Skeletal muscle tissue (tissue), 4 donors: ENCODE measurements around the gene CNPY2. TPM values are rescaled to one million over a fixed set of nuclear protein-coding genes. Genes with fewer than 3 reads are reported as not detected.
A peak's percentile ranks its signal among the peaks of the same experiment; 100 is the strongest.
"Not testable (repeated sequence)": the region's sequence is repeated elsewhere in the genome, so short reads cannot be mapped to it uniquely, and the experiment has no call there.

ENCODE experiments used
- H3K27ac ChIP-seq: one replicate; pipeline ENCODE4 v1.7.0; 2013; ENCODE audit warnings: mild to moderate bottlenecking, low read depth, low read length, inconsistent platforms
- H3K27me3 ChIP-seq, 3 donors: one replicate each; pipeline ENCODE4 v1.7.0; 2013; ENCODE audit warnings: low read length in 3 of 3; ENCODE audit not compliant: control insufficient read depth in 3 of 3, insufficient read depth in 3 of 3
- H3K36me3 ChIP-seq, 3 donors: one replicate each; pipeline ENCODE4 v1.7.0; 2013; ENCODE audit warnings: low read length in 3 of 3; ENCODE audit not compliant: control insufficient read depth in 3 of 3, insufficient read depth in 3 of 3
- H3K4me1 ChIP-seq, 3 donors: one replicate each; pipeline ENCODE4 v1.7.0; 2013; ENCODE audit warnings: low read length in 3 of 3, mild to moderate bottlenecking in 3 of 3; ENCODE audit not compliant: control insufficient read depth in 3 of 3, insufficient read depth in 3 of 3
- H3K4me3 ChIP-seq, 3 donors: one replicate each; pipeline ENCODE4 v1.7.0; 2013; ENCODE audit warnings: low read length in 3 of 3
- H3K9ac ChIP-seq, 3 donors: one replicate each; pipeline ENCODE4 v1.7.0; 2013; ENCODE audit warnings: low read length in 3 of 3, mild to moderate bottlenecking in 3 of 3, moderate library complexity in 2 of 3, low read depth in 1 of 3
- H3K9me3 ChIP-seq, 3 donors: one replicate each; pipeline ENCODE4 v1.7.0; 2013; ENCODE audit warnings: low read length in 3 of 3; ENCODE audit not compliant: control insufficient read depth in 3 of 3
- total RNA-seq: library from RNA; depleted of rRNA; stranded (reverse); fragments of >200 nt; gene quantifications from one replicate; pipeline ENCODE4 v1.2.3, GENCODE V29; 2014
- donor health status: Osteomylitis.

The CNPY2 gene
- total RNA-seq, 1 donor from 2014 or later, result 25.1 TPM

DNA sequence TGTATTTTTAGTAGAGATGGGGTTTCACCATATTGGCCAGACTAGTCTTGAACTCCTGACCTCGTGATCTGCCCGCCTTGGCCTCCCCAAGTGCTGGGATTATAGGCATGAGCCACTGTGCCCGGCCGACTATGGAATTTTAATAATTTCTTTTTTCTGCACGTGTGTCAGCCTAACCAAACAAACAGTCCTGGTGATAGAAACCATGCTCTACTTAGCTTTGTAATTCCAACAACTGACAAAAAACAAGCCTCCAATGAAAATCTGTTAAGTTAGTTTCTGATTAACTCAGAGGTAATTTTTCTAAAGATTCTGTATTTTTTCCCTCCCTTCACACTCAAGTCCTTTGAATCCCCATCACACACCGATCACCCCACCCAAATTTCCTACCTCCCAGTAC is 33.8 kb downstream of the CNPY2 start:
- Histone ChIP-seq H3K9me3 (no peaks in the 10 kb centered on the region), H3K27me3 (no peaks in the 10 kb centered on the region), H3K4me3 (no peak overlapping the region), H3K4me1 (peaks cover 6 to 8% (median 8%) of the 10 kb centered on the region in 3 donors), H3K27ac (no peak overlapping the region), H3K36me3 (peaks cover 49 to 68% (median 63%) of the 10 kb centered on the region in 3 donors), H3K9ac (no peak overlapping the region)

DNA sequence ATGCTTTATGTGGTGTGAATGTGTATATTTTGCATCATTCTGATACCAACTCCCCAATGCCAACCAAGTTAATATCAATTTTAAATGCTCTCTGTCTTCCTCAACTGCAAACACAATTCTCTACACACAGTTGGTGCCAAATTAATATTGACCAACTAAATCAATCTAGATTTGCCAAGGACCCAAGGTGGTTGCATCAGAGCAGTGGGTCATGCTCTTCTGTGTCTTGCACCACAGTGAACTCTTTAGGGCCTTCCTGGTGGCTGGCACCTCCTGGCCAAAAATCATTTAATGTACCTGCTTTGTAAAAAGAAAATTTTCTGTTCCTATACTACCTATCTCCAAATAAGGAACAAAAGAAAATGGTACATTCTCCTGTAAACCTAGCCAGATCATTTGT is 34.9 kb downstream of the CNPY2 start:
- Histone ChIP-seq H3K27me3 (no peaks in the 10 kb centered on the region), H3K36me3 (peaks cover 55 to 67% (median 63%) of the 10 kb centered on the region in 3 donors), H3K4me1 (peaks cover 0 to under 1% (median 0%) of the 10 kb centered on the region in 3 donors), H3K4me3 (no peak overlapping the region), H3K9ac (no peak overlapping the region), H3K9me3 (no peaks in the 10 kb centered on the region), H3K27ac (no peak overlapping the region)

DNA sequence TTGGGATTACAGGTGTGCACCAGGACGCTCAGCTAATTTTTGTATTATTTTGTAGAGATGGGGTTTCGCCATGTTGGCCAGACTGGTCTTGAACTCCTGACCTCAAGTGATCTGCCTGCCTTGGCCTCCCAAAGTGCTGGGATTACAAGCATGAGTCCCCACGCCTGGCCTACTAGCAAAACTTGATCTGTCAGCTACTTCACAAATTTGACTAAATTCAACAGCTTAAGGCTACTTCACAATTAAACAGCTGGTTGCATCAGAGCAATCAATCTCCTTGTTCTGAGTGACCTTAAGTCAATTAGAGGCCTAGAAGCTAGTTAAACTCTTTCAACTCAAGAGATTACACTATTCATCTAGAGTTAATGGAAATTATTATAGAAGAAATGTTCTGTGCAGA is 36.9 kb downstream of the CNPY2 start:
- Histone ChIP-seq H3K27ac (no peak overlapping the region), H3K4me3 (no peak overlapping the region), H3K27me3 (no peaks in the 10 kb centered on the region), H3K9me3 (no peaks in the 10 kb centered on the region), H3K9ac (no peak overlapping the region), H3K4me1 (no peaks in the 10 kb centered on the region), H3K36me3 (peaks cover 68 to 79% (median 70%) of the 10 kb centered on the region in 3 donors)

DNA sequence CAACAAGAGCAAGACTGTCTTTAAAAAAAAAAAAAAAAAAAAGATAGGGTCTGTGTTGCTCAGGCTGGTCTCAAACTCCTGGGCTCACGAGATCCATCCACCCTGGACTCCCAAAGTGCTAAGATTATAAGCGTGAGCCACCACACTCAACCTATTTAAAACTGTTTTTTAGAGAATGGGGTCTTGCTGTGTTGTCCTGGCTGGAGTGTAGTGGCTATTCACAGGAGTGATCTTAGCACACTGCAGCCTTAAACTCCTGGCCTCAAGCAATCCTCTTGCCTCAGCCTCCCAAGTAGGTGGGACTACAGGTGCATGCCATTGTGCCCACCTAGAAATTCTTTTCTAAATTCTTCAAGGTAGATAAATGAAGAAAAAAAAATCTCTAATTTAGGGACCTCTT is 41.5 kb downstream of the CNPY2 start:
- Histone ChIP-seq H3K27ac (no peak overlapping the region), H3K4me3 (no peak overlapping the region), H3K9me3 (no peaks in the 10 kb centered on the region), H3K27me3 (no peaks in the 10 kb centered on the region), H3K36me3 (peaks cover 63 to 68% (median 68%) of the 10 kb centered on the region in 3 donors), H3K4me1 (peaks cover 25 to 35% (median 30%) of the 10 kb centered on the region in 3 donors), H3K9ac (peak overlapping the region in 1 of 3 donors; percentile 3)

DNA sequence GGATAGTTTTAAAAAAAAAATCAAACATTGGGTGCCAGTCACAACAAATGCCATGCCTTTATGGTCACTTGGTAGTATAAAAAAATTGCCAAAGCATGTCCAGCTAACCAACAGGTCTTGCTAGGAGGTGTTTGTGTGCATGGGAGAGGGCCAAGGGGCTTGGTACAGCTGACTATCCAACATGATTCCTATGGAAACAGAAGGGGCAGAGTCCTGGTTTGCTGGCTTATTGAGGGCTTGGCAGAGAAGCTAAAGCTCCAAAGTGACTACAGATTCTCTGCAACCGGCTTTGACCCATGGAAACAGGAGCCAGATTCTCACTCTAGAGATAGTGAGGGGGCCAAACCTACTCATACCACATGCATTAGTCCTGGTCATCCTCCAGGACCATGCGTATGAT is 43.3 kb downstream of the CNPY2 start:
- Histone ChIP-seq H3K4me1 (peaks cover 38 to 50% (median 42%) of the 10 kb centered on the region in 3 donors), H3K36me3 (peaks cover 54 to 70% (median 61%) of the 10 kb centered on the region in 3 donors)
- not testable (repeated sequence) for H3K27me3 ChIP-seq, H3K27ac ChIP-seq, H3K4me3 ChIP-seq, H3K9ac ChIP-seq, H3K9me3 ChIP-seq

DNA sequence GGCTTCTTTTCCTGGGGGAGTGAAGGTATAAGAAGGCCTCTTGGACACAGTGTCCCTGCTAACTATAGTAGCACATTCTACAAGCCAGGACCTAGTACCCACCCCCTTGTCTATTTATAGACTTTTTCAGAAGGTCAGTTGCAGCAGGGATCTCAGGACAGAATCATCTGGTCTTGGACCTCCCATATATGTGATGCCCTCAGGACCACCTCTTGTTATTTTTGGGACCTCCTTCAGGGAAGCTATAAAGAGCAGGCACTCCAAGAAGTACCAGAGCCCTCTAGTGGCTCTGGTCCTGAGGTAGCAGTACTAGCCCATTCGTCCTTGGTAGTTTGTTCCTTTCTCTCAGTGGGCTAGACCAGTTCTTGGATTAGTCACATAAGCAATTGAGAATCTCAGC is 44.8 kb downstream of the CNPY2 start:
- Histone ChIP-seq H3K4me1 (peaks cover 44 to 61% (median 47%) of the 10 kb centered on the region in 3 donors), H3K36me3 (peaks cover 50 to 63% (median 54%) of the 10 kb centered on the region in 3 donors), H3K27me3 (no peaks in the 10 kb centered on the region), H3K27ac (peak overlapping the region; percentile 98), H3K9me3 (no peaks in the 10 kb centered on the region), H3K9ac (peak overlapping the region; percentile 63 to 98 (median 68)), H3K4me3 (peak overlapping the region in 1 of 3 donors; percentile 24)

DNA sequence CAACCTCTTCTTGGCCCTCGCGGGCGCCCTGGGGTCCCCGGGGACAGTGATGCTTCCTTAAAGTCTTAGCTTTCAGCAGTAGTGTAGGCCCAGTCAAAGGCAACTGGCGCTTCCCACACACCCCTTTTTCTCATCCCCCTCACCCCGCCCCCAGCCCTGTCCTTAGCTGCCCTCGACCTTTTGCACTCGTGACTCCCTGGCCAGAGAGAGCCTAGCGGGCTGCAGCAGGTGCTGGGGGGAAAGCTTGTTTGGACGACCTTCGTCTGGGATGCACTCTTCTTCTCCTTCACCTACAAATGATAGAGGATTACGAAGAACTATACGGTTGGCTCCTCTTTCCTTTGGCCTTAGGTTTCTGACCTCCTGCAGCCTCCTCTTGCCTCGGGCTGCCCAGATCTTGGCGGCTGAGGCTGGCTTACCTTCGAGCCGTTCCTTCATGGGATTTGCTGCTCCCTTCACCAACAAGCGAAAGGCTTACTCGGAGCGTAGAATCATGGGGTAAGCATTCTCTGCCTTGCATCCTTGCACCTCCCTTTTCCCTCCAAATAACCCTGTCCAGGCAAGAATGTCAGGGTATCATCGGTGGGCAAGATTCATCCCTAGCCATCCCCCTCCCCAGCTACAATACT is 48.2 kb downstream of the CNPY2 start:
- no peaks in the 10 kb centered on the region for H3K27me3 ChIP-seq
- H3K4me3 ChIP-seq, result peak overlapping the region; percentile 88 to 98 (median 93)
- peaks cover 21 to 31% (median 25%) of the 10 kb centered on the region in 3 donors for H3K36me3 ChIP-seq
- H3K9ac ChIP-seq, result peak overlapping the region; percentile 87 to 98 (median 93)
- peak overlapping the region; percentile 98 for H3K27ac ChIP-seq
- H3K4me1 ChIP-seq, result peaks cover 45 to 57% (median 46%) of the 10 kb centered on the region in 3 donors
- H3K9me3 ChIP-seq, result no peaks in the 10 kb centered on the region

DNA sequence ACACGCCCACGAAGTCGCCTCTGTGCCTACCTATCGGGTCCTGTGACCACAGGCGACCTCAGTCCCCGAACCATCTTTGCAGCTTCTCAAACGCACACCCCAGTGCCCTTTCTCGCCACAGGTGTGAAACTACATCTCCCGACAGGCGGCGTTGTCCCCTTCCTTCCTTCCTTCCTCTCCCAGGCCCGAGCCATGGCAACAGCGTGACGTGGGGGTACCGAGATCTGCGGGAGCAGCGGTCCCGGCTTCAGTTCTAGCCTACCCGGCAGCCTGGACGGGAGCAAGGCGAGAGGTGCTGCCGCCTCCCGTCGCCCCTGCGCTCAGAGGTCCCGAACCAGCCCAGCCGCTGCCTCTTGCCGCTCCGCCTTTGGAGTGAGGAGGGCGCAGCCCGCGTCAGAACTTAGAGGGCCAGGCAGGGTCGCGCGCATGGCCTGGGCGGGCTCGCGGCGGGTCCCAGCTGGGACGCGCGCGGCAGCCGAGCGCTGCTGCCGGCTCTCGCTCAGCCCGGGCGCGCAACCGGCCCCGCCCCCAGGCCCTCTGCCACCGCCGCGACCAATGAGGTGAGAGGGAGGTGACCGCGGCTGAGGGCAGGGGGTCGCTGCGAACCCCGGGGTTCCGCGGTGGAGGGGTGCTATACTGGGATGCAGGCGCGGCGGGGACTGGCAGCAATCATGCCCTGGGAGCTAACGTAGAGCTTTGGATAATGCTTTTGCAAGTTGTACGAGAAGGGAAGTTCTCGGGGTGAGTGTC is 48.9 kb downstream of the CNPY2 start, which contains the start of gene COQ10A:
TSS of gene COQ10A (plus strand) at position 250 of the 750 bp plus-strand sequence. CDS start at position 427, 177 bp downstream.
- H3K4me1 ChIP-seq, result peaks cover 40 to 55% (median 42%) of the 10 kb centered on the region in 3 donors
- H3K36me3 ChIP-seq, result peaks cover 17 to 28% (median 22%) of the 10 kb centered on the region in 3 donors

DNA sequence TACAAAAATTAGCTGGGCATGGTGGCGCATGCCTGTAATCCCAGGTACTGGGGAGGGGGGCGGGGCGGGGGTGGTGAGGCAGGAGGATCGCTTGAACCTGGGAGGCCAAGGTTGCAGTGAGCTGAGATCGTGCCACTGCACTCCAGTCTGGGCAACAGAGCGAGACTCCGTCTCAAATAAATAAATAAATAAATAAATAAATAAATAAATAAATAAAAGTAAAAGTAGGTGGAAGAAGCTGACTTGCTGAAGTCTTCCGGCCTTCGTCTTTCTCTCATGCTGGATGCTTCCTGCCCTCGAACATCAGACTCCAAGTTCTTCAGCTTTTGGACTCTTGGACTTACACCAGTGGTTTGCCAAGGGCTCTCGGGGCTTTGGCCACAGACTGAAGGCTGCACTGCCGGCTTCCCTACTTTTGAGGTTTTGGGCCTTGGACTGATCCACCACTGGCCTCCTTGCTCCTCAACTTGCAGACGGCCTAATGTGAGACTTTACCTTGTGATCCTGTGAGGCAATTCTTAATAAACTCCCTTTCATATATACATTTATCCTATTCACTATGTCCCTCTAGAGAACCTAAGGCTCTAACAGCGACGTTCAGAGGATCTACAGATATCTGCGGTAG is 49.6 kb downstream of the CNPY2 start:
- H3K4me3 ChIP-seq, result peak overlapping the region; percentile 88 to 98 (median 93)
- H3K9ac ChIP-seq, result peak overlapping the region; percentile 87 to 98 (median 93)
- peaks cover 17 to 24% (median 17%) of the 10 kb centered on the region in 3 donors for H3K36me3 ChIP-seq
- H3K9me3 ChIP-seq, H3K27me3 ChIP-seq: not testable (repeated sequence)
- peak overlapping the region; percentile 98 for H3K27ac ChIP-seq
- peaks cover 37 to 55% (median 41%) of the 10 kb centered on the region in 3 donors for H3K4me1 ChIP-seq

More for the DNA sequence above, 48.9 kb downstream of the CNPY2 start, which contains the start of gene COQ10A:
- H3K9ac ChIP-seq, result peak within 1 kb of the TSS; percentile 87 to 98 (median 93)
- H3K27me3 ChIP-seq, result no peaks in the 10 kb centered on the region
- peak within 1 kb of the TSS; percentile 98 for H3K27ac ChIP-seq
- no peaks in the 10 kb centered on the region for H3K9me3 ChIP-seq
- peak within 1 kb of the TSS; percentile 88 to 98 (median 93) for H3K4me3 ChIP-seq
